Ishikawa (cell line): ENCODE results near the gene CIBAR2.

Experiments used
- CEBPB ChIP-seq: IDR thresholded peaks from 2 replicates; pipeline ENCODE4 v1.6.1; 2012
- CREB1 ChIP-seq: IDR thresholded peaks from 2 replicates; pipeline ENCODE4 v1.6.1; 2012; ENCODE audit warnings: low read depth
- EGR1 ChIP-seq: IDR thresholded peaks from 2 replicates; pipeline ENCODE4 v1.6.1; 2012
- EP300 ChIP-seq: IDR thresholded peaks from 2 replicates; pipeline ENCODE4 v1.6.1; 2012; ENCODE audit warnings: borderline replicate concordance
- FOXM1 ChIP-seq: IDR thresholded peaks from 2 replicates; pipeline ENCODE4 v1.6.1; 2012; ENCODE audit warnings: low read depth, borderline replicate concordance
- MAX ChIP-seq: IDR thresholded peaks from 2 replicates; pipeline ENCODE4 v1.6.1; 2012
- NFIC ChIP-seq: IDR thresholded peaks from 2 replicates; pipeline ENCODE4 v1.6.1; 2012
- RAD21 ChIP-seq: IDR thresholded peaks from 2 replicates; pipeline ENCODE4 v1.6.1; 2012; ENCODE audit warnings: low read depth
- REST ChIP-seq: IDR thresholded peaks from 2 replicates; pipeline ENCODE4 v1.6.1; 2012; ENCODE audit warnings: low read depth, mild to moderate bottlenecking
- TAF1 ChIP-seq: IDR thresholded peaks from 2 replicates; pipeline ENCODE4 v1.6.1; 2012; ENCODE audit warnings: low read depth, mild to moderate bottlenecking
- TCF12 ChIP-seq: IDR thresholded peaks from 2 replicates; pipeline ENCODE4 v1.6.1; 2012; ENCODE audit warnings: low read depth
- TEAD4 ChIP-seq: IDR thresholded peaks from 2 replicates; pipeline ENCODE4 v1.6.1; 2012
- USF1 ChIP-seq: IDR thresholded peaks from 2 replicates; pipeline ENCODE4 v1.6.1; 2012
- YY1 ChIP-seq: IDR thresholded peaks from 2 replicates; pipeline ENCODE4 v1.6.1; 2012; ENCODE audit warnings: low read depth
- ZBTB7A ChIP-seq: IDR thresholded peaks from 2 replicates; pipeline ENCODE4 v1.6.1; 2012; ENCODE audit warnings: low read depth

Gene CIBAR2

GRCh38 chr16:85128079-85128837 is 16.0 kb upstream of the CIBAR2 start:
- TF ChIP-seq YY1, result no peak
- no peak for TF ChIP-seq RAD21
- no peak for TF ChIP-seq TCF12
- no peak for TF ChIP-seq TAF1
- no peak for TF ChIP-seq EP300
- TF ChIP-seq USF1, result no peak
- TF ChIP-seq NFIC, result no peak
- TF ChIP-seq EGR1, result no peak
- no peak for TF ChIP-seq CREB1
- TF ChIP-seq FOXM1, result no peak
- no peak for TF ChIP-seq MAX
- no peak for TF ChIP-seq TEAD4
- no peak for TF ChIP-seq REST
- no peak for TF ChIP-seq ZBTB7A
- TF ChIP-seq CEBPB, result no peak

- TF ChIP-seq MAX (peak; percentile 39), RAD21 (no peak), TCF12 (no peak), REST (no peak), CEBPB (no peak), EGR1 (no peak), TEAD4 (no peak), FOXM1 (no peak), NFIC (peak; percentile 24; the same call in 1 of the 2 replicates), ZBTB7A (no peak), TAF1 (no peak), YY1 (0 out of 2 replicates have a peak, but pooled peaks have one; percentile 17), USF1 (no peak)
These were observed 15.1 kb upstream of the CIBAR2 start for GRCh38 chr16:85127379-85127723.

GRCh38 chr16:85126705-85127378 is 14.6 kb upstream of the CIBAR2 start:
- TF ChIP-seq MAX (no peak; the same call in 1 of the 2 replicates), ZBTB7A (peak; percentile 82), TAF1 (no peak), CREB1 (no peak), FOXM1 (peak; percentile 57; the same call in 1 of the 2 replicates), YY1 (no peak), TEAD4 (peak; percentile 66), REST (no peak), EGR1 (peak; percentile 99), TCF12 (peak; percentile 95), RAD21 (no peak; the same call in none of the 2 replicates), NFIC (peak; percentile 61), CEBPB (no peak), USF1 (0 out of 2 replicates have a peak, but pooled peaks have one; percentile 2), EP300 (peak; percentile 85)
